Transverse colon (tissue), 3 donors: ENCODE data around the gene B4GALNT3.
A peak's percentile ranks its signal among the peaks of the same experiment; 100 is the strongest.

Experiments
- EP300 ChIP-seq: sonication (generic); formaldehyde crosslinking; IDR thresholded peaks from one replicate; pipeline ENCODE4 v1.6.1; 2017; ENCODE audit warnings: antibody characterized with exemption, low read depth
- TF ChIP-seq, protein P1 (sequence below), 5 experiments: fragments of 200-600 bp in 3 of 5; fragments of 450-650 bp in 2 of 5; sonication (generic) in 3 of 5; IDR thresholded peaks; 1 replicate in 2 of 5; 2 replicates in 3 of 5; pipeline ENCODE4 v1.5.1; 2016 to 2017; ENCODE audit warnings: antibody characterized with exemption in 5 of 5, inconsistent platforms in 3 of 5, mild to moderate bottlenecking in 2 of 5, moderate library complexity in 1 of 5

DNA sequence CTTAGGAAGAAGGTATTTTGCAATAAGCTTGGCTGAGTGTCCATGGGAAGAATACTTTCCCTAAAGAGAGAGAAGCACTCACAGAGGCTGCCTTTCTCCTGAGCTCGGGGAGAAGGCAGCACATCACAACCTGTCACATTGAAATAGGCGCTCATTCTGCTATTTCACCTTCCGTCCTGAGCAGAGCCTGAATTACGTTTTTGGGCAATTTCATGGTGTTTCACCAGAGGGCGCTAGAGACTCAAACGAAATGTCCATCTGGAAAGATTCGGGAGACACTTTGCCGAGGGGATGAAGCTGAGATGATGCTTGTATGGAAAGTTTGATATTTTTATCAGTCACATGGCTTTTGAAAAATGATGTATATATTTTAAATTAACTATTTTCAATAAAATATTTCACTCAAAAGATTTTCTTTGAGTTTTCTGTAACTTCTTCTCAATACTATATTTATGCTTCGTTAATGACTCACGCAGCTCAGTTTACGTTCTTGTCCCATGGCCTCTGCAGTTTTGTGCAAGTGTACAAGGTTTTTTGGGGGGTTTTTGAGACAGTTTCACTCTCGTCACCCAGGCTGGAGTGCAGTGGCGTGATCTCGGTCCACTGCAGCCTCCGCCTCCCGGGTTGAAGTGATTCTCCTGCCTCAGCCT is 17.4 kb upstream of the B4GALNT3 start:
- TF ChIP-seq, protein P1, sequence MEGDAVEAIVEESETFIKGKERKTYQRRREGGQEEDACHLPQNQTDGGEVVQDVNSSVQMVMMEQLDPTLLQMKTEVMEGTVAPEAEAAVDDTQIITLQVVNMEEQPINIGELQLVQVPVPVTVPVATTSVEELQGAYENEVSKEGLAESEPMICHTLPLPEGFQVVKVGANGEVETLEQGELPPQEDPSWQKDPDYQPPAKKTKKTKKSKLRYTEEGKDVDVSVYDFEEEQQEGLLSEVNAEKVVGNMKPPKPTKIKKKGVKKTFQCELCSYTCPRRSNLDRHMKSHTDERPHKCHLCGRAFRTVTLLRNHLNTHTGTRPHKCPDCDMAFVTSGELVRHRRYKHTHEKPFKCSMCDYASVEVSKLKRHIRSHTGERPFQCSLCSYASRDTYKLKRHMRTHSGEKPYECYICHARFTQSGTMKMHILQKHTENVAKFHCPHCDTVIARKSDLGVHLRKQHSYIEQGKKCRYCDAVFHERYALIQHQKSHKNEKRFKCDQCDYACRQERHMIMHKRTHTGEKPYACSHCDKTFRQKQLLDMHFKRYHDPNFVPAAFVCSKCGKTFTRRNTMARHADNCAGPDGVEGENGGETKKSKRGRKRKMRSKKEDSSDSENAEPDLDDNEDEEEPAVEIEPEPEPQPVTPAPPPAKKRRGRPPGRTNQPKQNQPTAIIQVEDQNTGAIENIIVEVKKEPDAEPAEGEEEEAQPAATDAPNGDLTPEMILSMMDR (IDR thresholded peaks at IDR 0.05), result peak; percentile 71 to 80 (median 73)
- TF ChIP-seq EP300, result no peak
